ENCODE data around the gene ILK.

ILK gene

DNA sequence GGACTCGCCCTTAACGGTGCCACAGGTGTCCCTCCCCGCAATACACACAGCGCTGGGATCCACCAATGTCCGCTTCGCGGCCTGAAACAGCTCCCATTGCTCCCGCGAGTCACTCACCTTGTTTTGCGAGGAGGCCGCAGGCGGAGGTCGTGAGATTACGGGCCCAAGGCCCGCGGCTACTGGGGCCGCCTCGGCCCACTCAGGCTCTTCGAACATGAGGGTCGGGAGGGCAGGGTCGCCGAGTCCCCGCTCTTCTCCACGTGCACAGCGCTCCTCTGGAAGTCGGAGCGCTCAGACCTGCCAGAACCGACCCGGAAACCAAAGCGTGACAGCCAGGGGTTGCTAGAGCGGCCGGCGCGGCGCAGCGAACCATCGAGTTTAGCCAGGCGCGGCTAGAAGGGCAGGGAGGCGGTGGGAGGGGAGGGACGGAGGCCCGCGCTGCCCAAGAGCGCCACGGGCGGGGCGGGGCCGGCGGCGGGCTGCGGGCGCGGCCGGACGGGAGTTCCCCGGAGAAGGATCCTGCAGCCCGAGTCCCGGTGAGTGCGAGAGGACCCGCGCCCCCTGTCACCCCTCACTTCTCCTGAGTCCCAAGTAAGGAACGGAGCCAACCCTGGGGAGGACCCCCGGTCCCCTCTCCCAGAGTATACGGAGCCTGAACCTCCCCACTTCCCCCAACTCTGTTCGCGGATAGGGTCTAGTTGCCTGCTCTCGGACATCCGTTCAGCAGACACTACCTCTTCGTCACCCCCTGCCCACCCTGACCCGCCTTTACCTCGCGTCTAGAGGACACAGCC, at the start of gene ILK, which contains the start of gene RRP8:
Gene ILK, plus strand, starts transcription at position 488 of the 794 bp plus-strand sequence. CDS start 498 bp downstream, outside the sequence.
Gene RRP8, minus strand, starts transcription at position 330 of the 794 bp plus-strand sequence. Its CDS starts 114 bp downstream, at position 216.
- DNase-seq (ENCODE audit: low read depth): peak; percentile 68

DNA sequence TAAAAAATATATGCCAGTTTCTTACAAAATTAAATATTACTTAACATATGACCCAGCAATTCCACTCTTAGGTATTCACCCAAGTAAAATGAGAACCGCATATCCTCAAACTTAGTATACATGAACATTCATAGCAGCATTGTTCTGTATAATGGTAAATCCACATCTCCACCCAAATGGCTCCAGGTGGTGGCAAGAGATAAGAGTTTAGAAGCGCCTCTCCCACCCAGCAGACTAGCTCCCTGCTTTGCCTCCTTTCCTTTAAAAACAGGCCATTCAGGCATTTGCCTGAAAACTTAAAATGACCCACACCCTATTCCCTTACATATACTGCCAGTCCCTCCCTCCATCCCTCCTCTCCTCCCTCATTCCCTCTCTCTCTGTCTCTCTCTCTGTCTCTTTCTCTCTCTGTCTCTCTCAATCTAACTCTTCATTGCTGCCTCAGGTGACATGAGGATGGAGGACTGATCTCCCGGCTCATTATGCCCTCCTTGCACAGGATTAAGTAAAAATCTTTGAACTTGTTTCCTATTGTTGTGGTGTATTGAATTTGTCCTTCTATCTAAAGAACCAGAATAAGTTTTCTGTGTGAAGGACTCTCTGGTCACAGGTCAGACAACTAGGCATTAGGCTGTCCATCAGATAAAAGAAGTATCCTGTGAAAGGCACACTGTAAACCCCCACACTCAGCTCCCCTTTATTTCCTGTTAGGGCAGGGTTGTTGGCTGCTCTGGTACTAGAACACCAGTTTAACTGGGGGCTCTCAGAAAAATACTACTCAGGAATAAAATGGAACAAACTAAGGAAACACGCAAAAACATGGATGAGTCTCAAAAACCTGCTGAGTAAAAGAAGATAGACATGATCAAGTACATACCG, 48.5 kb upstream of the ILK start:
- peak; percentile 25 for DNase-seq (ENCODE audit: low read depth)

DNA sequence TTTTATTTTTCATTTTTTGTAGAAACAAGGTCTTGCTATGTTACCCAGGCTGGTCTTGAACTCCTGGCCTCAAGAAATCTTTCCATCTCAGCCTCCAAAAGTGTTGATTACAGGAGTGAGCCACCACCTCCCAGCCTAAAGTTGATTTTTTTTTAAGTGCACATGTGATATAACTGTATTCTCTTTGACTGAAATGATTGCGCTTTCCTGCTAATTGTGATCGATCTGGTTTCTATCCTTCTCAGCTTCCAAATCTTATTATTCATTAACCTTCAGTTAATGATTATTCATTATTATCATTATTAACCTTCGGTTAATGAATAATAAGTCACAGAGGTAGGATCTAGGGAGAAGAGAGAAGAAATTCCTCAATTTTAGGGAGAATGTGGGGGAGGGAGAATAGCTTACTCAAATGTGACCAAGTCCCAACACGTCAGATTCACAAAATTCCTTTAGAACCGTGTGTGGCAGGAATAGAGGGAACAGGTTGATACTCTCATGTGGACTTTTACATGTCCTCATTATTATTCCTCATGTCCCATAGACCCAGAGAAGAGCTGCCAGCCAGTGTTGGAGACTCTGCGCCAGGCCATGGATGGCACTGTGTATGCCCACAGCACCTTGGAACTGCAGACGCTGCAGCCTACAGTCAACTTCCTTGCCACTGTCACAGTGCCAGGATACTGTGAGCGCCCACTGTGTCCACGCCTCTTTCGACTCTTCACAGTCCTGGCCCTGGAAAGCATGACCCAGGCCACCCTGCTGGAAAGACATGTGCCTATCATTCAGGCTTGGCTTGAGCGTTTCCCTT, 47.2 kb upstream of the ILK start:
- no peak for DNase-seq (ENCODE audit: low read depth)

DNA sequence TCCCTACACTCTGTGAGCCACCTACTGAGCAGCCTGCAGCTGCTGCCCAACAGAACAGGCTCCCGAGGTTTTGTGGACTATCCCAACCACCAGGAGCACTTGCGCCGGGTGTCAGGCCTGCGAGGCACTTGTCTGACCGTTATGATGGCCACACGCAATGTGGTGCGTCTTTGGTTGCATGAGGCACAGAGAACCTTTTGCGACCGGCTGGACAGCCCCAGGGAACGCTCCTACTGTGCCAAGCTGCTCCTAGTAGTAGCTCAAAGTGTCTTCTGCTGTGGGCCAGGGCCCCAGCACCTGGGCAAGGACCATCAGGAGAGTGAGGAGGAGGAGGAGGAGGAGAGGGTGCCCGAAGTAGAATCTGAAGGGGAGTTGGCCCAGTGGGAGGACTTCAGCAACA, 46.5 kb upstream of the ILK start:
- no peak for DNase-seq (ENCODE audit: low read depth)

DNA sequence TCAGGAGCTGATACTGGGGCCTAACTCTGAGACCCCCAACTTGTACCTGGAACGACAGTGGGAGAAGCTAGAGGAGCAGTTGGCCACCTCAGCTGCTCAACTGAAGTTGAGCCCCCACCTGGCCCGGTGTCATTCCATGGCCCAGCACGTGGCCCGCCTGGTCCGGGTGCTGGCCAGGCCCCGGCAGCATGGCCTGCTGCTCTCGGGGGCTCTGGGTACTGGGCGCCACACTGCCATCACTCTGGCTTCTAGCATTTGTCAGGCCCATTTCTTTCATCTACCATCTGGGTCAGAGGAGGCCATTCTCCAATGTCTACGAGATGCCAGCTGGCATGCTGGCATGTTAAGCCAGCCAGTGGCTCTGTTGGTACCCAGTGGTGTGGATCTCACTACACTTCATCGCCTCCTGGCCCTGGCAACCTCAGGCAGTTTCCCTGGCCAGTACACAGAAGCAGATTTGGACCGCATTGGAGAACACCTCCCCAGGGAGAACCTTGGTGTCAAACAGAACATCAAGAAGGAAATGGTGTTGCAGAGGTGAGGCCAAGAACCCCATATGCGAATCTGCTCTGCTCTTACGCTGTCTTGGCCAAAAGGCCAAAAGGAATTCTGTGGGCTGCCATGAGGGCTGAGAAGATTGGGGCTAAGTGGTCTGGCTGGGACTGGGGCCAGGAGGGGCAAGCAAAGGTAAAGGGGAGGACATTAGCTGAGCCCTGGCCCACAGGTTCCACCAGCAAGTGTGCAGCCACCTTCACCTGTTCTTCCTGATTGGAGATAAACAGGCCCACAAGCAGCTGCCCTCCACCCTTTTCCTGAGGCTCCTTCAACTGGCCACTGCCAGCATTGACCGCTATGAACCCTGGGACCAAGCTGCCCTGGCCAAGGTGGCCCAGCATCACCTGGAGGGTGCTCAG, 45.6 kb upstream of the ILK start:
- DNase-seq (ENCODE audit: low read depth): no peak

DNA sequence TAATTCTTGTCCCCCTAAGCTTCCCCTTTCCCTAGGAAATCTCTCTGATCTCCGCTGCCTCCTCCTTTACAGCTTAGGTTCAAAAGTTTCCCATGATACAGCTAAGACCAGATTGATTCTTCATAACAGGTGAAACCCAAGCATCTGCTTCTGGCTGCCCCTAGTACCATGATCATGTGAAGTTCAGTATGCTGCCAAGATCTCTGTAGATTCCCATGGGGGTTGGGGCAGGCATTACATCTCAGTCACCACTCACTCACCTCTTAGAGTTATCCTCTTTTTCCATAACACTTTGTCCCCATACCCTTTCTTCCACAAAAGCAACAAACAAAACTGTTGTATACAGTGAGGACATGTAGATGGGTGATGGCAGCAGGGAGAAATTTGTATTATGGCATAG, 44.2 kb upstream of the ILK start:
- DNase-seq (ENCODE audit: low read depth): no peak

DNA sequence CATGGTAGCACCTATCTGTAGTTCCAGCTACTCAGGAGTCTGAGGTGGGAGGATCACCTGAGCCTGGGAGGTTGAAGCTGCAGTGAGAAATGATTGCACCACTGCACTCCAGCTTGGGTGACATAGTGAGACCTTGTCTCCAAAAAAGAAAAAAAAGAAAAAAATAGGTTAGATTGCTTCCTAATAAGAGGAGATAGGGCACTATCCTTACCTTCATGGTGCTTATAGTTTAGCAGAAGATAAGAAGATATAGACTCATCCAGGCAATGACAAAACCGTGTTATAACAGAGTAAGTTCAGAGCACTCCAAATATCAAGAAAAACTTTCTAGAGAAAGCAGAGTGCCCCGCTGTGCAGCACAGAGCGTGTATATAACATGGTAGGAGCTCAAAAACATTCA, 42.3 kb upstream of the ILK start:
- DNase-seq (ENCODE audit: low read depth): no peak

DNA sequence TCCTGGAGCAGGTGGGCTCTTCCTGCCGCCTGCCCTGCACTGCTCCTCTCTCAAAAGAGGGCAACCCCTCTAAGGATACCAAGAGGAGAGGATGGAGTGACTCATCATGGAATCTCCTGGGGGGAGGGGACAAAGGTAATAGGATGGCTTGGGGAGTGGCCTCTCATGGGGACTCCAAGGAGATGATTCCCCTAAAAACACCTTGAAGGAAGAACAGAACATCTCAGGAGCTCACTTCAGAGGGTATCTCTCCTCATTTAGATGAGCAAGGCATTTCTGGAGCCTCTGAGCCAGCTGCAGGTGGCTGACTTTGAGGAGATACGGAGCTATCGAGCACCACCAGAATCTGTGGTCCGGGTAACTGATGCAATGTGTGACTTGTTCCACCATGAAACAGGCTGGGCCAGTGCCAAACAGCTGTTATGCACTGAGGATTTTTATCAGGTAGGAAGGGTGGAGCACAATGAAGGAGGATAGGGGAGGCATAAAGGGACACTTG, 40.4 kb upstream of the ILK start:
- DNase-seq (ENCODE audit: low read depth): no peak

DNA sequence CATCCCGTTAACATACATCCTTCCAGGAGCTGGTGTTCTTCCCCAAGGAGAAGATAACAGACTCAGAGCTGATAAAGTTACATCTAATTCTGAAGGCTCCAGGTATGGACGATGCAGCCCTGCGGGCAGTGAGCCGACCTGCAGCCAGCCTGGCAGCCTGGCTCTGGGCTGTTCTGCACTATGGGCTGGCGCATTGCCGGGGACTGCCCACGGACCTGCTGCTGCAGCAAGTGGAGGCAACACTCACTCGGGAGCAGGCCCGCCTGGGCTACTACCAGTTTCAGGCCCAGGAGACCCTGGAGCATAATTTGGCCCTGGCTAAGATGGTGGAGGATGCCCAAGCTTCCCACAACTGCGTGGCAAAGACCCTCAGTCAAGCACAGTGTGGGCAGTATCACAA, 39.9 kb upstream of the ILK start:
- no peak for DNase-seq (ENCODE audit: low read depth)

DNA sequence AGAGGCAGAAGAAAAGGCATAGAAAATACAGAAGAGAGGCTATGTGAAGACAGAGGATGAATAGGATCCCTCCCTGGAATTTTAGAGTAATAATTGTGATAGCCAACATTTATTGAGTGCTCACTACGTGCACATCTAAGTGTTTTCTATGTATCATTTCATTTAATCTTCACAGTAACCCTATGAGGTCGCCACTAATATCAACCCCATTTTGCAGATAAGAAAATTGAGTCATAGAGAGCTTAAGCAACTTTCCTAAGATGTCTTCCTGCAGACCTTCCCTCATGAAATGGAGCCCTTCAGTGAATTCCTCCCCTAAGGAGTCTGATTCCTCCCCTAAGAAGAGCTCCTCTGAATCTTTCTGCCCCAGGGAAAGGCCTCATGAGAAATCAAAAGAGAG, 38.2 kb upstream of the ILK start:
- no peak for DNase-seq (ENCODE audit: low read depth)

DNA sequence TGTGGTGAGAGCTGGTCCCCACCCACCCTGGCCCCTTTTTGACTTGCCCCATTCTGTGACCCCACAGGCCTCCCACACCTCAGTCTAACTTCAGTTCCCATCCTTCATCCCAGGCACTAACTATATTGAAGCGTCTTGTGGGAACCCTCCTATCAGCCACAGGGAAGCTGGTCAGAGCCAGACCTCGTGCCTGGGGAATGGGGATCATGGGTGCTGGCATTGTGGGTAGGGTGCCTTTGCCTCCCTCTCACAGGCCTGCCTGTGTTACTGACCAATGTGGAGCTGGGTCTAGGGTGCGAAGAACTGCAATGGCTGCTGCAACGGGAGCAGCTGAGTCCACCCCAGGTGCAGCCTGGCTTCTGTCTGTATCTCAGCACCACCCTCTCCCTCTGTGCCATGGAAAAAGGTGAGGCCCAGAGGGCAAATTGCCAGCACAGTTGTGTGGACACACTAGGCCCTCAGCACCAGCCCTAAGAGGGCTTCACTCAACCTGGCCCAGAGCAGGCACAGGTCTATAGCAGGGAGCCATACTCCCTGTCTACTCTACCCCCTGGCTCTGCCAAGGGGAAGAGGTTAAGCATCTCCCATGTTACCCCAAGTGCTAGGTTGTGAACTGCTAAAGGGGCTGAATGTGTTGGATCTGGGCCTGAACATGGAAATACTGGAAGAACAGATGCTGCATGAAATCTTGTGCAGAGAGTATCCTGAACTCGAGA, 37.4 kb upstream of the ILK start:
- no peak for DNase-seq (ENCODE audit: low read depth)

DNA sequence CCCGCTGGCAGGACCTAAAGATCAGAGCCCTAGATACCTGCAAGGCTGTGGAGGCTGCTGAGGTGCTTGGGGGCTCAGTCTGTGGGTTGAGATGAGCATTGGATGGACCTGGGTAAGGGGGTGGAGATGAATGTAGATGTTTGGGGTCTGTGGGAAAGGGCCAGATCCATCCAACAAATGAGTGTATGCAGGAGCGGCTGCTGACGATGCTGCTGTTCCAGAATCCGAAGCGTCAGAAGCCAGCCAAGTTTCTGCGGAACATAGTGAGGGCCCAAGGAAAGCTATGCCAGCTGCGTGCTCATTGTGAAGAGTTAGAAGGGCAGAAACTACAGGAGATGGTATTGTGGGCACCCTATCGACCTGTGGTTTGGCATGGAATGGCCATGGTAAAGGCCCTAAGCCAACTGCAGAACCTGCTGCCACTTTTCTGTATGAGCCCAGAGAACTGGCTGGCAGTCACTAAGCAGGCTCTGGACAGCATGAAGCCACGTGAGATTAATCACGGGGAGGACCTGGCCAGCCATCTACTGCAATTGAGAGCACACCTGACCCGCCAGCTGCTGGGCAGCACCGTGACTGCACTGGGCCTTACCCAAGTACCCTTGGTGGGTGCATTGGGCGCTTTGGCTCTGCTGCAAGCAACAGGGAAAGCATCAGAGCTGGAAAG, 36.7 kb upstream of the ILK start:
- no peak for DNase-seq (ENCODE audit: low read depth)

DNA sequence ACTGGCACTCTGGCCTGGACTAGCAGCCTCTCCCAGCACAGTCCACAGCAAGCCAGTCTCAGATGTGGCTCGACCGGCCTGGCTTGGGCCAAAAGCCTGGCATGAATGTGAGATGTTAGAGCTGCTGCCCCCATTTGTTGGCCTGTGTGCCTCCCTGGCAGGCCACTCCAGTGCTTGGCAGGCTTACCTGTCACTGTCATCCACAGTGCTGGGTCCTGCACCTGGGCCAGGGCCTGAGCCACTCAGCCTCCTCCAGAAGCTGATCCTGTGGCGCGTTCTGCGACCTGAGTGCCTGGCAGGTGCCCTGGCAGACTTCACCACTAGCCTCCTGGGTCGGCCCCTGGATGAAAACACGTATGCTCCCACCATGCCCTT, 36.2 kb upstream of the ILK start:
- no peak for DNase-seq (ENCODE audit: low read depth)

DNA sequence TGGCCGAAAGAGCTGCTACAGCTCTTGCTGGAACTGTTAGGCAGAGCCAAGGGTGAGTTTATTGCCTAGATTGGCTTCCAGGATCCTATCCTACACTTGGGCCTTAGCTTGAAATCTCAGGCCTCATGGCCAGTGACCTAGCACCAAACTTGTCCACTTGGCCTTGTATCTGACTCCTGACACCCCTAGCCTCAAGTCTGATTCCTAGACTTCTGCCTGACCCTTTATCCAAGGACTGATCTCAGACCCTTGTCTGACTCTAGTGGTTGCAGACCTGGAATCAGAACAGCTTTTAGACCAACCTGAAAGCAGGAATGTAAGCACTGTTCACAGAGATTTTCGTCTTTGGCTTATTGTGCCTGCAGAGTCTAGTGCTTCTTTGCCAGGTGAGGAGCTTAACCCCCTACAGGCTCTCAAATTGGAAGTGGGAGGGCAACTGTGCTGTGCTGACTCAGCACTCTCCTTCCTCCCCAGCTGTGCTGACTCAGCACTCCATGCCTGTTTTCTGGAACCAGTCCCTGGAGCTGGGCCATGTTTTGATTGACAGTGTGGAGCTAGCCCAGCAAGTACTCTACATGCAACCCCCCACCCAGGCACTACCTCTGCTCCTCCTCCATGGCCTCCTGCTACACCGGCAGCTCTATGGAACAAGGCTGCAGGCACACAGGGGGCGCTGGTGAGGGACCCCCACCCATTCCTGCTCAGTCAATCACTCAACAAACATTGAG, 35.2 kb upstream of the ILK start:
- DNase-seq (ENCODE audit: low read depth): peak; percentile 24

DNA sequence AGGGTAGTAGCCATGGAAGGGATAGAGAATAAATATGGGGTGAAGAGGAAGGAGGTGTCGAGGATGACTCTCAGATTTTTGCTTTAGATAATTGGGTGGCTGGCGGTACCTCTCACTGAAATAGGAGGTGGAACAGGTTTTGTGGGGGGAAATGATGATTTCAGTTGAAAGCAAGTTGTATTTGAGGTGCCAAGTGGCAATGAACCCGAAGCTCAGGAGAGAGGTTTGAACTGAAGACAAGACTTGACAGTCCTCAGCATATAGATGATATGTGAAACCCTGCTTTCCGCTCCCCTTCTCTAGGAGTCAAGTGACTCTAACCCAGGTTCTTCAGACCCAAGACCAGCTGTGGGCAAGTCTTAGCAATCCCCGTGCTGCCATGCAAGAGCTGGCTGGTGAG, 33.9 kb upstream of the ILK start:
- no peak for DNase-seq (ENCODE audit: low read depth)

DNA sequence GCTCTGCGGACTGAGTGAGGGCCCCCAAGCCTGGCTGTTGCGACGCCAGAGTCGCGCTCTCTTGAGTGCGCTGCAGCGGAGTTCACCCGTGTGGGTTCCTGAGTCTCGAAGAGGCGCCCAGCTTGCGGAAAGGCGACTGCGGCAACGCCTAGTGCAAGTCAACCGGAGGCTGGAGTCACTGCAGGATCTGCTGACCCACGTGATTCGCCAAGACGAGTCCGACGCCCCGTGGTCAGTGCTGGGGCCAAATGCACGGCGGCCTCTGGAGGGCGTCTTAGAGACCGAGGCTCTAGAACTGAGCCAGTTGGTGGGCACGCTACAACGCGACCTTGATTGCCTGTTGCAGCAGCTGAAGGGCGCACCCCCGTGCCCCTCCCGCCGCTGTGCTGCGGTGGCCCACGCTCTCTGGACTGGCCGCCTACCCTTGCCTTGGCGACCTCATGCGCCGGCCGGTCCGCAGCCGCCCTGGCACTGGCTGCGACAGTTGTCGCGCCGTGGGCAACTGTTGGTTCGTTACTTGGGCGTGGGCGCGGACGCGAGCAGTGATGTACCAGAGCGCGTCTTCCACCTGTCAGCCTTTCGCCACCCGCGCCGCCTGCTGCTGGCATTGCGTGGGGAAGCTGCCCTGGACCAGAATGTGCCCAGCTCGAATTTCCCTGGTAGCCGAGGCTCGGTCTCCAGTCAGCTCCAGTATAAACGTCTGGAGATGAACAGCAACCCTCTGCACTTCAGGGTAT, 32.7 kb upstream of the ILK start:
- DNase-seq (ENCODE audit: low read depth): no peak

DNA sequence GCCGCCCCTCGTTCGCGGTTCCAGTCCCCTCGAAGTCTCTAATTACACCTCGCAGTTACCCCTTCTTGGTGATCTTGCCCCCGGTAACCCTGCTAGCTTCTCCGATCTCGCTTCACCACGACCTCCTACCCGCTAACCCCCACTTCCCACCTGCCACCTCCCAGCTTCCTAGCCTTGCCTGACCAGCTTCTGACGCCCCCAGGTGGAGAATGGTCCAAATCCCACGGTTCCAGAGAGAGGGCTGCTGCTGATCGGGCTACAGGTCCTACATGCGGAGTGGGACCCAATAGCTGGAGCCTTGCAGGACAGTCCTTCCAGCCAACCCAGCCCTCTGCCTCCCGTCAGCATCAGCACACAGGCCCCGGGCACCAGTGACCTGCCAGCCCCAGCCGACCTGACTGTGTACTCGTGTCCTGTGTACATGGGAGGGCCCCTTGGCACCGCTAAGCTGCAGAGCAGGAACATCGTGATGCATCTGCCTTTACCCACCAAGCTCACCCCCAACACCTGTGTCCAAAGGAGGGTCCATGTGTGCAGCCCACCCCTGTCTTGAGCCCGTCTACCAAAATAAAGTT, 32.1 kb upstream of the ILK start:
- no peak for DNase-seq (ENCODE audit: low read depth)

DNA sequence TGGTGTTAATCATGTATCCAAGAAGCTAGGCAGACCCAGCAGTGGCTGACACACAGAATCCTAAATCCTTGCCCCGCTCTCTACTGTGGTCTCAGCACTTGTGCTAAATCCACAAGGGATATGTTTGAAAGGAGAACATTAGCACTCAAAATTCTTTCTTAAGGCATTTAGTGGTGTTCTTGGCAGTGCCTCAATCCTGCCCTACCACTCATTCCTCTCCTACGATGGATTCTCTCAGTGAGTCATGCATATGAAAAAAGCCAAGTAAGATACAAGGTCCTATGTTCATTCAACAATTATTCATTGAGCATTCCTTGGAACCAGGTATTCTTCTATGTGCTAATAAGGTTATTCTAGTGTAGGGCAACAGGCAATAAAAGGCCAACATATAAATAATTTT, 31.4 kb upstream of the ILK start:
- DNase-seq (ENCODE audit: low read depth): no peak

Measured in CMK (cell line).